Activated CD8-positive, alpha-beta memory T cell treated with anti-CD3 and anti-CD28 coated beads, Interleukin-2, amount 10 ng/mL, durations not matched to agents 7 days and 5 days (primary cell): Measurements from ENCODE around the gene CCNK. TPM values are rescaled to one million over a fixed set of nuclear protein-coding genes. Genes with fewer than 3 reads are reported as not detected.

ENCODE experiments used
- ATAC-seq: fragments of 150-1000 bp; cut with Tn5 transposase; one replicate; pipeline ENCODE4 v1.10.0; 2021; ENCODE audit warnings: moderate library complexity
- CTCF ChIA-PET: fragments of 350-600 bp; sonication (Branson Sonifier 250); formaldehyde crosslinking; loops from one replicate; lab custom pipeline; 2021; ENCODE audit warnings: antibody characterized with exemption; lab: Charles Lee
- DNase-seq: peaks from one replicate; pipeline ENCODE4 v3.0.0-alpha.2; 2020
- H3K27ac Mint-ChIP-seq: one replicate; pipeline ENCODE4 v1.8.0; 2021; ENCODE audit warnings: mild to moderate bottlenecking, mixed read lengths
- H3K27me3 Mint-ChIP-seq: one replicate; pipeline ENCODE4 v1.8.0; 2021; ENCODE audit warnings: mixed read lengths
- H3K36me3 Mint-ChIP-seq: one replicate; pipeline ENCODE4 v1.8.0; 2021; ENCODE audit warnings: mild to moderate bottlenecking, mixed read lengths
- H3K4me1 Mint-ChIP-seq: one replicate; pipeline ENCODE4 v1.8.0; 2021; ENCODE audit warnings: mixed read lengths
- H3K4me3 Mint-ChIP-seq: one replicate; pipeline ENCODE4 v1.8.0; 2021; ENCODE audit warnings: mild to moderate bottlenecking, moderate library complexity, mixed read lengths
- H3K9me3 Mint-ChIP-seq: one replicate; pipeline ENCODE4 v1.8.0; 2022; ENCODE audit warnings: low read depth, mixed read lengths
- total RNA-seq, 2 experiments: library from RNA; stranded (reverse); gene quantifications; one replicate each; pipeline ENCODE4 v1.2.3, GENCODE V29; 2021

CCNK gene
- total RNA-seq, 2 experiments from 2014 or later = 82.9 to 84.3 TPM

DNA sequence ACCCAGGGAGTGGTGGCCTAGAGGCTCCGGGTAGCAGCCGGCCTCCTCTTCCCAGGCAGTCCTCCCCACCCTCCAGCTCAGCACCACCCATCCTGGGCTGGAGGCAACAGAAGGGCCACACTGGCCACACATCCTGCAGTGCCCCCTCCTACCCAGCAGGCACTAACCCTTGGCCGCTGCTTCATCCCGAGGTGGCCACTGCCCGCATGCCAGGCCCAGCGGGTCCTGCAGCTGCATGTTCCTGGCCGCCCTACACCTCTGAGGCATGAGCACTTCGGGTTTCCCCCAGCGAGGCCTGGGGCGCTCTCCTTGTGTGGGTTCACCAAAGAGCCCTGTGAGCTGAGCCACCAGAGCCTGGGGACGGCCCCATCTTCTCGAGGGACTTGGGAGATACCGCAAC lies 61.4 kb downstream of the CCNK start:
- Mint-ChIP-seq H3K27me3 (no peaks in the 10 kb centered on the region), H3K36me3 (no peaks in the 10 kb centered on the region), H3K4me3 (no peak overlapping the region), H3K27ac (no peak overlapping the region), H3K9me3 (no peaks in the 10 kb centered on the region), H3K4me1 (no peaks in the 10 kb centered on the region)
- DNase-seq (no peak), ATAC-seq (no peak)
- CTCF ChIA-PET = no interaction called here

DNA sequence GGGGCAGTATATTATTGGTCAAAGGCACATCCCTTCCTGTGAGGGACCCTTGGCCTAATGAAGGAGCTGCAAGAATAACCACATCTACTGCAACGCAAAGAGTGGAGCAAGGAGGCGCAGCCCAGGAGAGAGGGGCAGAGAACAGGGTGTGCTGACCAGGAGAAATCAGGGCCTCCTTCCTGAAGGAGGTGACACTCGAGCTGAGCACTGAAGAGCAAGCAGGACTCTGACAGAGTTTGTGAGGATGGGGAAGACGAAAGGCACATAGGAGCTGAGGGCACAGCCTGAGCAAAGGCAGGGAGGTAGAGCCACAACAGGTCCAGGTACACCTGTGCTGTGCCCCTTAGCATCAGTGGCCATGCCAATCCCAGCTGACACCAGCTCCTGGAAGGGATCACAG lies 62.2 kb downstream of the CCNK start:
- no peaks in the 10 kb centered on the region for H3K4me1 Mint-ChIP-seq
- no peak overlapping the region for H3K4me3 Mint-ChIP-seq
- no peak for ATAC-seq
- H3K27ac Mint-ChIP-seq = no peak overlapping the region
- CTCF ChIA-PET = no interaction called here
- no peak for DNase-seq
- no peaks in the 10 kb centered on the region for H3K36me3 Mint-ChIP-seq
- no peaks in the 10 kb centered on the region for H3K9me3 Mint-ChIP-seq
- H3K27me3 Mint-ChIP-seq = no peaks in the 10 kb centered on the region

DNA sequence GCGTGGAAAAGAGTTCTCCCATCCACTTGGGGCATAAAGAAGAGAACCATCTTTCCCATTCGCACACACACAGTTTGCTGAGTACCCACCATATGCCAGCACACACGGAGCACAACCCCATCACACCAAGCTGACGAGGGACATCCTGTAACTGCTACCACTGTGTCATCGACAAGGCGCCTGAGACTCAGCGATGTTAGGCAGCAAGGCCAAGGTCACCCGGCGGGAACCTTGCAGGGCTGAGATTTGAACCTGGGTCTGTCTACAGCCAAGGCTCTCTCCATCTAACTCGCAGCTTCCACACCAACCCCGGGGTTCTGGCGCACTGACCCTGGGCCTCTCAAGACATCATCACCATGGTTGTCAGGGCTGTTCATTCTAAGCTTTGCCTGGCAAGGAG lies 62.8 kb downstream of the CCNK start:
- CTCF ChIA-PET = no interaction called here
- no peak overlapping the region for H3K4me3 Mint-ChIP-seq
- no peaks in the 10 kb centered on the region for H3K9me3 Mint-ChIP-seq
- no peak for DNase-seq
- ATAC-seq = no peak
- no peaks in the 10 kb centered on the region for H3K36me3 Mint-ChIP-seq
- H3K27ac Mint-ChIP-seq = no peak overlapping the region
- no peaks in the 10 kb centered on the region for H3K4me1 Mint-ChIP-seq
- no peaks in the 10 kb centered on the region for H3K27me3 Mint-ChIP-seq

DNA sequence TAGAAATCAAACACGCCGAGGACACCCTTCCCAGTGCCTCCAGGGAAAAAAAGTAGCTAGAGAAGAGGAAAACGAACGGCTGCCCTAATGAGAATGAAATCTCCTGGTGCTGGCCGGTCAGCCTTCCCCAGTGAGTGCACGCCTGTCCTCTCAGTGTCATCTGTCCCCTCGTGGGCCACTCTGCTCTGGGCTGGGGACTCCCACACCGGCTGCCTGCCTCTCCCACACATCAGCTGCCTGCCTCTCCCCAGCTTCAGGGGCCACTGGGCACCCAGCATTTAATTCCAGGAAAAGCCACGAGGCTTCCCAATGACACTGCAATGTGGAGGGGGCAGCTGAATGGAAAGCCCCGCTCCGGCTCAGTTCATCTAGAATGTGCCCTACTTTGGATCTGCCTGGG lies 63.8 kb downstream of the CCNK start:
- DNase-seq (no peak), ATAC-seq (no peak)
- Mint-ChIP-seq H3K36me3 (no peaks in the 10 kb centered on the region), H3K9me3 (no peaks in the 10 kb centered on the region), H3K4me3 (no peak overlapping the region), H3K4me1 (no peaks in the 10 kb centered on the region), H3K27me3 (no peaks in the 10 kb centered on the region), H3K27ac (no peak overlapping the region)
- CTCF ChIA-PET = no interaction called here

DNA sequence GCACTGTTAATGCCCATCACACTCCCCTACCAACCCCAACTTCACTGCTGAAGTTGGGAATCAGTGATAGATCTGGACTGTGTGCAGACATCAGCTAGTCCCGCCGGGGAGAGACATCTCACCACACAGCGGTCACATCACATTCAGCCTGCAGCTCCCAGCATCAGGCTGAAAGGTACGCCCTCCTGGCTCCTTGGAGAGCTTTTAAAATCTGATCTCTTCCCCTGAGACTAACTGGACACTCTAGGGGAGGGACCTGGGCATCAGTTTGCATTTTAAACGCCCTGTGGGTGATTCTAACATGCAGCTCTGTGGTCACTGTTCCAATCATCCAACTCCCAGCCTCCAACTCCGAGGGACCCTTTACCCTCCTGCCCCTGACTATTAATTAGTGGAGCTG lies 64.4 kb downstream of the CCNK start:
- Mint-ChIP-seq H3K27ac (no peak overlapping the region), H3K4me3 (no peak overlapping the region), H3K9me3 (no peaks in the 10 kb centered on the region), H3K36me3 (no peaks in the 10 kb centered on the region), H3K27me3 (no peaks in the 10 kb centered on the region), H3K4me1 (no peaks in the 10 kb centered on the region)
- no peak for DNase-seq
- no peak for ATAC-seq
- CTCF ChIA-PET = no interaction called here

DNA sequence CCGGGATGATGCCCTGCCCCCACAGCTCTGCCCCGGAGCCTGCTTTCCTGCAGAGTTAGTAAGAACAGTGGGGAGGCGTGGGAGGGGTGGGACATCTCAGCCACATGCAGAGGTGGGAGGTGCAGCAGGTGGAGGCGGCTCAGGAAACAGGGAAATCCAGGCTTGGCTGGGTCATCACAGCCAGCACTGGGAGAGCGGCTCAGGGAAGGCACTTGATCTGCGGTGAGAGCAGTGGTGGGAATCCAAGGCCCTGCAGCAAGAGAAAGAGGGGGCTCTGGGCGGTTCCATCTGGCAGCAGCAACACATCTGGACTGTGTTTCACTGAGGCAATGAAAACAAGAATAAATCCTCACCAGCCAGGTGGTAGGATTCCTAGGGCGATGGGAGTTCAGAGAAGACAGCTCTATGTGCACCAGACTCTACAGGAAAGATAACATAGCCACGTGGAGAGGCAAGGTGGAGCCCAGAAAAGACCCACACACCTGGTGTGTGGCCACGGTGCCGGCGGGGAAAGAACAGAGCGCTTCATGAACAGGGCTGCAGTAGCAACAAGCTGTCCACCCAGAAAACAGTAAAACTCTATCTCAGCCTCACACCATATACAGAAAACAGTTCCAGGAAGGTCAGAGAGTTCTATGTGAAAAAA lies 65.1 kb downstream of the CCNK start:
- Mint-ChIP-seq H3K27me3 (no peaks in the 10 kb centered on the region), H3K9me3 (no peaks in the 10 kb centered on the region), H3K4me3 (no peak overlapping the region), H3K4me1 (no peaks in the 10 kb centered on the region), H3K27ac (no peak overlapping the region), H3K36me3 (no peaks in the 10 kb centered on the region)
- CTCF ChIA-PET = no interaction called here
- ATAC-seq = no peak
- DNase-seq = no peak

DNA sequence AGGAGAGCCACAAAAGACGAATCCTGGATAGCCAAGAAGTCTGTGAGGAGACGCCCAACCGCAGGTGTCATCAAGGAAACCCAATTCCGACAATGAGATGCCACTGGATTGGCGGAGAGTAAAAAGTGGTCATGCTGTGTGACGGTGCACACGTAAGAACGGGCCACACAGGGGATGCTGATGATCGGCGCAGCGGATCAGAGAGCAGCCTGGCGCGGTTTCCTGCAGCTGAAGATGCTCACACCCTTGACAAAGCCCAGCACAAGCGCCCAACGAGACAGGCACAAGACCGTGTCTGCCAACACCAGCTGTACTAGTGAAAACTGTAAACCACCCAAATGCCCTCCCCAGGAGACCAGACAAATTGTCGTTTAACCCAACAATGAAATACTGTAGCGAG lies 67.0 kb downstream of the CCNK start:
- Mint-ChIP-seq H3K36me3 (no peaks in the 10 kb centered on the region), H3K9me3 (no peaks in the 10 kb centered on the region), H3K27me3 (no peaks in the 10 kb centered on the region), H3K4me3 (no peak overlapping the region), H3K4me1 (no peaks in the 10 kb centered on the region), H3K27ac (no peak overlapping the region)
- CTCF ChIA-PET = no interaction called here
- DNase-seq (no peak), ATAC-seq (no peak)

DNA sequence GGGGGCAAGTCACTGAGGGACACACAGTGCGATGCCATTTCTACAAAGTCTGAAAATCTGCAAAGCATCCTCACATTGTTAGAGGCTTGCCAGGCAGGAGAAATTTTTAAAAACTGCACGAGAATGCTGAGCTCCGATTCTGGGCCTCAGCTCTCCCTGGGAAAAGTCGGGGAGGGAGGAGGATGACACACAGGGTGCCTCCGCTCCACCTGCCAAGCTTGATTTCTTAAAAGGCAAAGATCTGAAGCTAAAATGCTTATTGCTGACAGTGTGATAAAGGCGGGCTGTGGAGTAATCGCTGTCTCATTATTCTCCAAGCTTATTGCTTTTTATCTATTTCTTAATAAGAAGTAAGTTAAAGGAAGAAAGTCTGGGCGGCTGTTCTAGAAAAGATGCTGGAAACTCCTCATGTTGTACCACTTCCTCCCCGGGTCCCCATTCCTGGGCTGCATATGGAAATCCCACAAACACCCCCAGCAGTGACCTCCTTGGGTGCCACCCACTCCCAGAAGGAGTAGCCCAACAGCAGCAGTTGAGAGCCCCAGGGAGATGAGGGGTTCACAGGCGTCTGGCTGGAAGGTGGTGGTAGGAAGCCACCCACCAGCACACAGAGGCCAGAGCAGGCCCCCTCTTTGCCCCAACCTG lies 67.8 kb downstream of the CCNK start:
- no peak overlapping the region for H3K27ac Mint-ChIP-seq
- no peak overlapping the region for H3K4me3 Mint-ChIP-seq
- no peaks in the 10 kb centered on the region for H3K9me3 Mint-ChIP-seq
- no peak for ATAC-seq
- H3K27me3 Mint-ChIP-seq = no peaks in the 10 kb centered on the region
- H3K36me3 Mint-ChIP-seq = no peaks in the 10 kb centered on the region
- DNase-seq = no peak
- H3K4me1 Mint-ChIP-seq = no peaks in the 10 kb centered on the region
- CTCF ChIA-PET = no interaction called here

DNA sequence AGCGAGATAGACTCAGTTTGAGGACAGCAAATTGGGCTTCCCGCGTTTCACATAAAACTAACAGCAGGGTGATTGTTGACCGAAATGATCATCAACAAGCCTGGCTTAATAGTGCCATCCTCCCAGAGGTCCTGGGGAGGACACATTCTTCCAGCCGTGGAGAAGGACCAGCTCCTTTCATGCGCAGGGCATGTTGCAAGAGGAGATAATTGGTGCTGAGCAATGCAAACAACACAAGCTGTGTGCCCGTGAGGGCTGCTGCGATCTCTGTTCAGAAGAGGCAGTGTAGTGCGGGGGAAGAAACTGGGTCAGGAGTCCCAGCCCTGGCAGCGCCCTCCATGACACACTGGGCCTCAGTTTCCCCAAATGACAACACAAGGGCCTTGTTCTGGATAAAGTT lies 68.5 kb downstream of the CCNK start:
- ATAC-seq (no peak), DNase-seq (no peak)
- no peak overlapping the region for H3K27ac Mint-ChIP-seq
- H3K4me3 Mint-ChIP-seq = no peak overlapping the region
- H3K9me3 Mint-ChIP-seq = no peaks in the 10 kb centered on the region
- H3K36me3 Mint-ChIP-seq = no peaks in the 10 kb centered on the region
- CTCF ChIA-PET = no interaction called here
- no peaks in the 10 kb centered on the region for H3K4me1 Mint-ChIP-seq
- no peaks in the 10 kb centered on the region for H3K27me3 Mint-ChIP-seq

DNA sequence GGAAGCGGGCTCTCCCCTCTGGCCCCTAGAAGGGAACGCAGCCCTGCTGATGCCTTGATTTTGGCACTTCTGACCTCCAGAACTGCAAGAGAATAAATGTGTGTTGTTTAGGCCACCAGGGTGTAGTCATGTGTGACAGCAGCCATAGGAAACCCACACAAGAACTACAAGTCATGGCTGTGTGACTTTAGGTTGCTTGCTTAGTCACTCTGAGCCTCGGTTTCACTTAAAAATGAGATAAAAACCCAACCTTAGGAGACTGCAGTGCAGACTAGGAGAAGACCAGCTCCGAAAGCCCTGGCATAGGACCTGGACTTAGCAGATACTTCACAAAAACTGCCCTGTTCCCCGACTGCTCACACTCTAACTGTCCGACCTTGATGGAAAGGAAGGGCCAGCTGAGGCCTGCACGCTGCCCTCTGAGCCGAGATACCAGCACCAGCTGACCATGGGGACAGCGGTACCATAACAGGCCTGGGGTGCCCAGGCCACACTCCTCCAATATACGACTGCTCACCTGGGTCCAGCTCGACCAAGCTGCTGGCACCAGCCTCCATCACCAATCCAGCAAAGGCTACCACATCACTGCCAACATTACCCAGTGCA lies 69.3 kb downstream of the CCNK start:
- ATAC-seq = no peak
- CTCF ChIA-PET = no interaction called here
- no peaks in the 10 kb centered on the region for H3K9me3 Mint-ChIP-seq

DNA sequence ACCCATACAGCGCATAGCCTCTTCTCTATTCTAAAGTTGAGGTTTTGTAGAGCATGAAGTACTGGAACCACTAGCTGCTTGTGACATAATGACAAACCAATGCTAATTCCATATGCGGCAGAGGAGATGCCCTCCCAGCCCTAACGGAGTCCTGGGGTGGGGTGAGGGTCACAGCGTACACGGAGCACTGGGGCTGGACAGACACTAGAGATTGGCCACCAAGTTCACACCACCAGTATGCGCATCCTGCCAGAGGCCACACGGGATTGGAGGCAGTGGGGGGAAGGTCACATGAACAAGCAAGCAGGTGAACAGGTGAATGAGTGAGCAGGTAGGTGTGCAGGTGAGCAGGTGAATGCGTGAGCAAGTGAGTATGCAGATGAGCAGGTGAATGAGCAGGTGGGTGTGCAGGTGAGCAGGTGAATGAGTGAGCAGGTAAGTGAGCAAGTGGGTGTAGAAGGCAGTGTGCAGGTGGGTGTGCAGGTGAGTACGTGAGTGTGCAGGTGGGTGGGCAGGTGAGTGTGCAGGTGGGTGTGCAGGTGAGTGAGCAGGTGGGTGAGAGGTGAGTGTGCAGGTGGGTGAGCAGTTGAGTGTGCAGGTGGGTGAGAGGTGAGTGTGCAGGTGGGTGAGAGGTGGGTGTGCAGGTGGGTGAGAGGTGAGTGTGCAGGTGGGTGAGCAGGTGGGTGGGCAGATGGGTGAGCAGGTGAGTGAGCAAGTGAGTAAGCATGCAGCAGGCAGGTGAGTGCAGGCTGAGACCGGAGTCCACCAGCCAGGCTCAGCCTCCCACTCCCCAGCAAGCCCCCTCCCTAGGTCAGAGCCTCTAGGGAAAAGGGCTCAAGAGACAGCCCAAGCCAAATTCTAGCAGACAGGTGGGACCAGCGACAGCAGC lies 70.1 kb downstream of the CCNK start:
- no peaks in the 10 kb centered on the region for H3K4me1 Mint-ChIP-seq
- H3K27ac Mint-ChIP-seq = no peak overlapping the region
- DNase-seq (no peak), ATAC-seq (no peak)
- CTCF ChIA-PET = no interaction called here
- no peaks in the 10 kb centered on the region for H3K36me3 Mint-ChIP-seq
- no peaks in the 10 kb centered on the region for H3K27me3 Mint-ChIP-seq
- H3K4me3 Mint-ChIP-seq = no peak overlapping the region
- no peaks in the 10 kb centered on the region for H3K9me3 Mint-ChIP-seq

More for the DNA sequence above, 69.3 kb downstream of the CCNK start:
- H3K27me3 Mint-ChIP-seq = no peaks in the 10 kb centered on the region
- H3K36me3 Mint-ChIP-seq = no peaks in the 10 kb centered on the region
- no peak overlapping the region for H3K27ac Mint-ChIP-seq
- DNase-seq = no peak
- H3K4me3 Mint-ChIP-seq = no peak overlapping the region
- no peaks in the 10 kb centered on the region for H3K4me1 Mint-ChIP-seq

DNA sequence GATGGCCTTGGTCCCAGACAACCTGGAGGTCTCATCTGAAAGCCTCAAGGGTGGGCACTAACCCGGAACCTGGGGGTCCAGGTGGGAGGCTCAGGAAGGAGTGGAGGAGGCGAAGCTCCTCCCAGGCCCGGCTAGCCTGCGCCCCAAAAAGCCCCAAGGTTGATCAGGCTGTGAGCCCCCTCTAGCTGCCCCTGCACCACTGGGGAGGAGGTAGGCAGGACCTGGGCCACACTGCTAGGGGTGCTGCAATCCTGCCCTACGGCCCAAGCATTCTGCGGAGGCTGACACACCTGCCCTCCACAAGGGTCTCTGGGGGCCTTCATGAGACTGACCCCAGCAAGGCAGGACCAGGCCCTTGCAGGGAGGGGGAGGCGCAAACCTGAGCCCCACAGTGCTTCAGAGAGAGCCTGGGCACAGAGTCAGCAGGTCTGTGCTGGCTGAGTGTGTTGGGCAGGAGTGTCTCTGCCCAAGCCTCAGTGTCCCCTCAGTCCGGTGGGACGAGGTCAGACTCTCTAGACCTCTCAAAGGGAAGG lies 70.9 kb downstream of the CCNK start:
- no peaks in the 10 kb centered on the region for H3K27me3 Mint-ChIP-seq
- H3K36me3 Mint-ChIP-seq = no peaks in the 10 kb centered on the region
- ATAC-seq (no peak), DNase-seq (no peak)
- H3K9me3 Mint-ChIP-seq = no peaks in the 10 kb centered on the region
- CTCF ChIA-PET = no interaction called here
- no peak overlapping the region for H3K27ac Mint-ChIP-seq
- H3K4me1 Mint-ChIP-seq = no peaks in the 10 kb centered on the region
- H3K4me3 Mint-ChIP-seq = no peak overlapping the region

DNA sequence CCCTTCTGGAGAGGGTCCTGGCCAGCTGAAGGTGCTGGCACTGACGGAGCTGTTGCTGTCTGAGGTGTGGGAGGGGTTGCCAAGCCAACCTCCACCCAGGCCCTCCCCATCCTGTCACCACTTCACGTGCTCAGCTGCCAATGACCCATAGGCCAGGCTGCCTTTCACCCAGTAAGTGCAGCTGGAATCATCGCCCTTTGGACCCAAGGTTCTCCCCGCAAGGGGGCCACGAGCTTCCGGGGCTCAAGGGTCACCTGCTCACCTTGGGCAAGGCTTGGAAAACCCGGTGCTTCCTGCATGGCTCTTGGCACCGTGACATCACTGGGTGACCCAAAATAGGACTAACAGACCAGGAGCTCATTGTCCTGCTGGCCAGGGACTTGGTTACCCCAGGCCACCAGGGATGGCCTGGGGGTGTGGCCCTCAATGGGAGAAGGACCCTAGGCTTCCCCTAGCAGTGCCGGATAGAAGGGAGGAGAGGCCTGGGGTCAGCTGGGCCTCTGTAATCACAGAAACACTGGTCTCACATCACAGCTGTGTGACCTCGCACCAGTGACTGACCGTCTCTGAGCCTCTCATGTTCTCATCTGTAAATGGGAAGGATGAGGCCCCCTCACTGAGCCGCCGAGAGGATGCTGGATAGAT lies 71.5 kb downstream of the CCNK start:
- ATAC-seq (no peak), DNase-seq (no peak)
- Mint-ChIP-seq H3K4me3 (no peak overlapping the region), H3K9me3 (no peaks in the 10 kb centered on the region), H3K36me3 (no peaks in the 10 kb centered on the region), H3K27ac (no peak overlapping the region), H3K4me1 (no peaks in the 10 kb centered on the region), H3K27me3 (no peaks in the 10 kb centered on the region)
- CTCF ChIA-PET = no interaction called here
